GM18907 (cell line): Measurements from ENCODE around the gene IGF1.

Experiments used
- ATAC-seq: cut with Tn5 transposase; IDR thresholded peaks from one replicate; pipeline ENCODE4 v1.9.1; 2021; ENCODE audit warnings: mild to moderate bottlenecking, moderate library complexity; ENCODE audit not compliant: unreplicated experiment

The IGF1 gene

DNA sequence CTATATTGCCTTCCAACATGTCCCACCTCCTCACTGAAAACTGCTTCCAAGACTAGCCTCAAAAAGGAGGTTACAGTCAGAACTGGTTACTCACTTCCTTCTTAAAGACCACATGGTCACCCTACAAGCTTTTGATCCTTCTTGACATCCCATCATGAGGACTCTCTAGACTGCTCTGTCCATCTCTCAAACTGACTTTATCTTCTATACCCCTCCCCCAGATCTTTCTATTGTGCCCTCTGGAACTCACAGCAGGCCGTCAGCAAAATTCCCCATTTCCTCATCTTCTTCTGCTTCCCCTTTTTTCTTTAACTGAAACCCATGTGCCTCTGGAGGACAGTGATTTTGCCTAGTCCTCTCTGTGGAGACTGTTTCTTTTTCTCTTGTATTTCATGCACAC is 18.1 kb upstream of the IGF1 start:
- no peak for ATAC-seq

DNA sequence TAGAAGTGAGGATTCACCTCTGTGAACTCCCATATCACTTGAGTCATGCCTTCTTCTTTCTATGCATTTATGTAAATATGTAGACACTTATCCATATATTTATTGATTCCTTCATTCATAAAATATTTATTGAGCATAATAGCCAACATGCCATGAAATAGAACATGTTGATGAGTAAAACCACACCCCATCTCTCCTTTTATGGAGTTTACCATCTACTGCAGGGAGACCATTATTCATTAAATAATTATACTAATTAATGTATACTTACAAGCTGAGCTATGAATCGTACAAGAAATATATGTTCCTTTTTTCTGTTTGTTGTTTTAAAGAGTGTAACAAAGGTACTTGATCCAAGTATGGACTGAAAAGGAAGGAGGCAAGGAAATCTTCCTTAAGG is 17.4 kb upstream of the IGF1 start:
- ATAC-seq, result no peak

DNA sequence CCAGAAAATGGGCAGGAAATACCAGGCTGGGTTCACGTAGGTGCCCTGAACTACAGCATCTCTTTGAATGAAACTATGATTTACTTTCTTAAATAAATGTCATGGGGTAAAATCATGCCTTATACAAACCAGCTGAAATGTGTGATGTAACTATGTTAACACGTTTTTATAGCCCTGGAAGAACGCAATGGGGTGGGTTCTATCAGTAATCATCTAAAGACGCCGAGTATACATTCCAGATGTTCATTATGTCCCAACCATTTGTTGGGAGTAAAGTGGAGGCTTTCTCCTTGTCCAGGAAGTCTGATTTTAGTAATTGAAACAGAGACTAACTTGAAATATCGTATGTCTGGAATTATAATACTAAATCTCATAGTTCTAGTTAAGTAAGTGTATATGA is 16.2 kb upstream of the IGF1 start:
- ATAC-seq, result no peak

DNA sequence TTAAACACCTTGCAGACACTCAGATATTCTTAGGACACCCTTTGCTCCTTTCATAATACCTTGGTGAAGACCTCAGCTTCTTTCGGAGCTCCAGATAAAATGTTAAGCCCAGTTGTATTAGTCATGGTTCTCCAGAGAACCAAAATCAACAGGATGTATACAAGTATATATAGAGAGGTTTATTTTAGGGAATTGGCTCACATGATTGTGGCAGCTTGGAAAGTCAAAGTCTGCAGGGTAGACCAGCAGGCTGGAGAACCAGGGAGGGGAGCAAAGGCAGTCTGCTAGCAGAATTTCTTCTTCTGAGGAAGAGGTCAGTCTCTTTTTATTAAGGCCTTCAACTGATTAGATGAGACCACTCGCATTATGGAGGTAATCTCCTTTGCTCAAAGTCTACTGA is 6.9 kb upstream of the IGF1 start:
- ATAC-seq, result no peak

DNA sequence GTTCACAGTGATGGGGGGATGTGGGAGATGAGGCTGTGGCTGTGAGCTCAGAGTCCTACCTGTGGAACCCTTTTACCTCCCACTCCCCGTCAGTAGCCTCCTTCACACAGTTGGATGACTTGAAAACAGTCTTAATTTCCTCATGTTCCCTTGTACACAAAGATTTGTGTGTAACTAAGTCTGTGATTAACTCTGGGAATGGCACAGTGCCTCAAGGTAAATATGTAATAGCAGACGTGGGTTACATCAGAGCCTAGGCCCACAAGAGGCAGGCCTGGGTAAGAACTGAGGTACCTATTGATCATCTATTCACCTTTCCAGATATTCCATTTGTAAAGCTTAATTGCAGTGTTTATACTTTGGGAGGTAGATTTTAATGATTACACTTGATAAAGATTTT is 5.8 kb upstream of the IGF1 start:
- no peak for ATAC-seq

DNA sequence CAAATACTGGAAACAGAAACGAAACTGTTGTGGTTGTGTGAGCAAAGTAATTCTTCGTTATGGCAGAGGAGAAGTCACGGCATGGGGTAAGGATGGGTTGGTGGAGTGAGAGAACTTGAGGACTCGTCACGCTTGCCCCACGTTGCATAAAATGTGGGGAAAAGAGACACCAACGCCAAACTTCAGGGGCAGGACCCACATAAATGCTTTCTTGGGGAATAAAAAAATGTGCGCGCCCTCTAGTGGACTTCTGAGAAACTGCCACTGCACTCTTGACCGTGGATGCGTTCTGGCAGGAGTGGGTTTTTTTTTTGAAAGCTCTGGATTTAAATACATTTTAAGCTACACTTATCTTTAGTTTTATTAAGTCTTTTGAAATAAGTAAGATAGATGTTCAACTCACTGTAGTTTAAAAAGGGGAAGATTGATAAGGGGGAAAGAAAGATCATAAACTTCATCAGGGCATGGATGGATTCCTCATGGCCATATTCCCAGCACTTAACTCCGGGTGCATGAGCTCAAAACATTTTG is 4.1 kb upstream of the IGF1 start:
- peak; percentile 60 for ATAC-seq

DNA sequence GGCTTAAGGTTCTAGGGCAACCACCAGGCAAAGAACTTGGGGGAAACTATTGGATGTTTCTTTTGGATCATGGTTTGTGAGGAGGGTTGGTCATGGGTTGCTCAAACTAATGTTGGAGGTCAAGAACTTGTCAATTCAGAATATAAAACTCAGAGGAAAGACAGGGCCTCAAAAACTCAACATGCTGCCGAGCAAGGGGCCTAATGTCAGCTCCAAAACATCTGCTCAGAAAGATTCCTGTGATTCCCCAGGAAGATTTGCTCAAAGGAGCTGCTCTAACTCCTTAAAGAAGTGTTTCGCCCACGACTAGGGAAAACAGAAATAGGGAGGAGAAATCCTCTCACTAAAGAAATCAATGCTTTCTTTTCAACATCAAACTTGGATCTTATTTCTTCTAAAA is 3.7 kb upstream of the IGF1 start:
- ATAC-seq, result peak; percentile 30

DNA sequence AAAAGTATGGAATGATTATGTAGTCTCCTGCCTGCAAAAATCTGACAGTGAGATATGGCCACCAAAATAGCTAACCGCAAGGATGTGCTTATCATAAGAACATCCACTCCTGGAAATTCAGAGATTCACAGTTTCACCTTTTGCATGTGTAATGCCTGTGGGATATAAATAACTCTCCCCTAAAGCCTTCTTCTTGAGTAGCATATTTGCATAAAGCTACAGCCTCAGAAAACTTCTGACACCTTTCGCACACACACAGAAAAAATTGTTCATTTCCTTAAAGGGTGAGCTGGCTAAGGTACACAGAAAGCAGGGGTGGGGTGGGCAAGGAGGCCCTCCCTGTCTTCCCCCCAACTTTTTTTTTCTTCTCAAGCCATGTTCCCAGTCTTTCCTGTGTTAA is 3.1 kb upstream of the IGF1 start:
- ATAC-seq, result peak; percentile 60

DNA sequence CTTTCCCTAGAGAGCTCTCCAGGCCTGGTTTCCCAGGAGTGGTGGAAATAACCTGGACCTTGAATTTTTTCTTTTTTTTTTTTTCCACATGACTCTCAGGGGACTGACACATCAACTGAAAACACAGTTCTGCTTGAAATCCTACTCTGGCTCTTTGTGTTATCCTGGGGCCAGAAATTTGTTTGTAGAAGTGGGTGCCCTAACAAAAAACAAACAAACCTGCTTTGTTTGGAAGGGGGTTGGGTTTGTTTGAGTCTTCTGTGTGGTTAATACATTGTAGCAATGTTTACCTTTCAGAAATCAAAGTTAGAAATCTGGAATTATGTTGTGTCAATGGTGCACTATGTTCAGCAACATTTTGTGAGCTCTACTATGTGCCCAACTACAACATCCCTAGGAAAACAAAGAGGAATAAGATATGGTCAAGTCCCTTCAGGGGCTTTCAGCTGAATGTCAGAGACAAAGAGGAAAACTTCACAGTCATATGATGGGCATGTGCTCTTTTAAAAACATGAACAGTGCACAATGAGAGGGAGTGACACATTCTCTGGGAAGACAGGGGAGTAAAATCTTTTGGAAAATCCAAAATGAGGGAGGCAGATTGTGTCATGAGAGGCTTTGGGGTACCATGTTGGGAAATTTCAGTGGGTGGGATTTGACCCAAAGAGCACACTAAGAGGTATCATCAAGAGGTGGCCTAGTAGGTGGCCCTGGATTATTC is 1.5 kb upstream of the IGF1 start:
- no peak for ATAC-seq

DNA sequence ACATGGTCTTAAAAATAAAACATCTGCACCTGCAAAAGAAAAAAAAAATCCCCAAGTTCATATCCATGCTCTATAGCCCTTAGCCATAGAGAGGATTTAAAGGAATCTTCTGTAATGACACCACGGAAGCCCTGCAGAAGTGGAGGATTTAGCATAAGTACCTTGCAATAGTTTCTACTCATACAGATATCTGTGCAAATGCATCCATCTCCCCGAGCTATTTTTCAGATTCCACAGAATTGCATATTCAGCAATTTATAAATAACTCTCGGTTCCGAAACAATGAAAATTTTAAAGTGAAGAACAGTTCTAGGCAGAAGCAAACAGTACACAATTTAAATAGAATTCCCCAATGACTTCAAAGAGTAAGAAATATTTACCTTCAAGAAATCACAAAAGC is 424 bp downstream of the IGF1 start:
- ATAC-seq, result no peak

DNA sequence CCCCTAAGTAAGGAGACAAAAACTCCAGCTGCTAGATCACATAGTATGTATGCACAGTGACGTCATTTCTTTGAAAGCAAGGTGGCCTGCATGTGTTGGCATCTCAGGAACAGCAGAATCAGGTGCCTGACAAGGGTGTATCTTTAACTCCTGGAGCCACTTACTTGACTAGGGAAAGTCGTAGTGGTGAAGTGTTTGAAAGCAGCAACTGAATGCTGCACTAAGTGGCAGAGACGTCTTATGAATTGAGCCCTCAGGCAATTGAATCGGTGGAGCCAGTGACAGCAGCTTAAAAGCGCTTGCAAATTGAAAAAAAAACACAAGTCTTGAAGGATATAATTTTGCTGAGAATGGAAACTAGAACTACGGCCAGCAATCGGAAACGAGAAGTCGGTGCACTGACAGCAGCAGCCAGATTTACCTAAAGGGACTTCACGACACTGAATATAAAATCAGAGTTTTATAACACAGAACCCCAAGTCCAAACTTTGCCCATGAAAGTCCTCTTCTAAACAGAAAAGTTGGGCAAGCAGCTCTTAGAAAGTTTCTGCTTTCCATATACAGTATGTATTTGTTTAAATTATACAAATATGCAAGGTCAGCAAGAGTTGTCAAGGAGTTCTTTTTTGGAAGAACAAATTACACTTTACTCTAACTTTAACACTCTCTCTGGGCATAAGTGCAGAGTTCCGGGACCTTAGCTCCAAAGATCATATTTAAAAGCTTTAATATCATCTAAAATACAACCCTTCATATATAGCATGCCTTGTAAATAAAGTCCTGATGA is 1.1 kb downstream of the IGF1 start:
- ATAC-seq, result peak; percentile 41

DNA sequence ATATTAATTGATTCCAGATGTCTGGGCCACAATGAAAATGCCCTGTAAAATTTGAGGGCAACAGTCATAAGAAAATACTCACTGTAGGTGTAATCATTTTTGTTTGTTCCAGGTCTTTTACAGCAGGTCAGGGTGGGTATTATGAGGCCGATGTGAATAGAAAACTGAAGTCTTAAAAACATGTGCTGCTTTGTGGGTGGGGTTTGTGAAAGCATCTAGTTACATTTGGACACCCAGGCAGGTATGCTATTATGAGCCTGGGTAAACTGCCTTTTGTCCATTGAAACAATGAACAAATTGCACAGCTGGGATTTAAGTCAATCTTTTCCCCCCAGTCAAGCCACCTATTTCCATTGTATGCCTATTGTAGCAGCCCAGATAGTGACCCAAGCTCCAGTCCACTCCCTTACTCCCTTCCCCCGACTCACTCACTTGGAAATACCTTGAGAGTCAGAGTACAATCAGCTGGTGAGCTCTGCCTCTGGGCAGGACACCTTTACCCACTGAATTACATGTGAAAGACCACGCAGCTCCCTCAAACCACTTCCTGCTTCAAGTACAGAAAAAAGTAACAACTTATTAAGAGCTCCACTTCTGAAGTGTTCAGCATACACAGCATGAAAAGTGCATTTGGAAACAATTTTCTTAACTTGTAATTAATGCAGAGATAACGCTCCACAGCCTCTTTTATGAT is 1.8 kb downstream of the IGF1 start:
- peak; percentile 79 for ATAC-seq

DNA sequence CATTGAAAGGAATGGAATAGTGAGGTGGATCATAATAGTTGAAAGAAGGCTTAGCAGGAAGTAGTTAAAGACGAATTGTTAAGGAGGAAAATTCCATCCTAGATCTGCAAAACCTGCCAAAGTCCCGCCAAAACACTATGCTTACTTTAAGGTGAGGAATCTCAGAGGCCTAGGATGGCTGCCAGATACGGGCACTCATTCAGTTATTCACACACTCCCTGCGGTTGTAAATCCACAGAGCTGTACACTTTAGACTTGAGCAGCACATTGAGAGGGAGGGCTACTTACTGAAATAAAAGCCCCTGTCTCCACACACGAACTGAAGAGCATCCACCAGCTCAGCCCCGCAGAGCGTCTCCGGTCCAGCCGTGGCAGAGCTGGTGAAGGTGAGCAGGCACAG is 5.0 kb downstream of the IGF1 start:
- ATAC-seq, result no peak

DNA sequence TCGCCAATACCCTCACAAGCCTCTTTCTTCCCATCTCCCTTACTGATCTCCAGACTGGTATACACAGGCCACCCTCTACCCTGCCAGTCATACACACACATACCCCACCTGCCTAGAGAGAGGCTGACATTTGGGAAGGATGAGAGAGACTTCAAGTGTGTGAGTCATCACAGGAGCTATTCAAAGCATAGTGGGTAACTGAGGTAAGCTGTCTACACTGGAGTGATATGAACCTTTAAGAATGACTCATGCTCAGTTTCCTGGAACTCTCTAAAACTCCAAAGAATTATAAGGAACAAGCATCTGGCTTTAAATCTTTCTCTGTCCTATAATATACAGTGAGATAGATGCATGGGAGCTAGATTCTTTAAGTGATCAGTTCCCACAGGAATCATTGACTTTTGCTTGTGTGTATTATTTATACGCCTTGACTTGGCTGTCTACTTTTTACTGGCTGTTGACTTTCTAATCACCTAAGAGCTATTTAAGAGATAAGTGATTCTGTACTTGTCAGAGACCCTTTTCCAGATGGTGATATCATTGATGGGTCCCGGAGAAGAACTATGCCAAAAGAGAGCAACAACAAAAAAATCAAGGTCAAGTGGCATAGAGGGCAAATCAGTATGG is 5.8 kb downstream of the IGF1 start:
- no peak for ATAC-seq

DNA sequence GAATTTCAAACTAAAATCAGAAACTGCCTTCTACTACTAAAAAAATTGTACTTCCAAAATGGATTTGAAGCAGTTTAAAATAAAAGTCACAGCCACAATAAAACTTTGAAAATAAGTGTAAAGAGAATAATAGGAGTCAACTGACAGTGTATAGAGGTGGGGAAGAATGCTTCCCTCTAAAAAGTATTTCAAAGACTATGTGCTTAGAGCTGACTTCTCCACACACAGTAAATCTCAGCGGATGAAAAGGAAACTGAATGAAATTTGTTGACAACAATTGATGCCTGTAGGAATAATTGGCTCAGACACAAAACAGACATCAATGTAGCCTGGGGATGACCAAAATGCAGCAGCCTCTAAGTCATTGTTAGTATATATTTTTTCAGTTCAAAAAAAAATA is 7.9 kb downstream of the IGF1 start:
- no peak for ATAC-seq

DNA sequence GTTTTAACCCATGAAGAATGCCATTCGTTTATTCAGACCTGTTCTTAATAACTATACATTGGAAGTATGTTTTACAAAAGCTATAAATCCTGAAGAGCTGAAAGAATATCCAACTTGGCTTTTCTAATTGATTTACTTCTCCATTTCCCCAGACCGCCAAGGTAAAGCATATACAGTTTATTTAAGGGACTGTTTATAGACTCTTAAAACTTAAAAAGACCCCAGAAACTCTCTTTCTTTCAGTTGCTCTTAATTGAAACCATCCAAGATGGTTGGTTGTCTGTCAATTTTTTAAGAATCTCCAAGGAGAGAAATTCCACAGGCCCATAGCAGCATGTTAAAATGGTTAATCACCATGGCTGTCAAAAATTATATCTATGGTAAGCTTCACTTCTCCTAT is 8.8 kb downstream of the IGF1 start:
- ATAC-seq, result no peak

DNA sequence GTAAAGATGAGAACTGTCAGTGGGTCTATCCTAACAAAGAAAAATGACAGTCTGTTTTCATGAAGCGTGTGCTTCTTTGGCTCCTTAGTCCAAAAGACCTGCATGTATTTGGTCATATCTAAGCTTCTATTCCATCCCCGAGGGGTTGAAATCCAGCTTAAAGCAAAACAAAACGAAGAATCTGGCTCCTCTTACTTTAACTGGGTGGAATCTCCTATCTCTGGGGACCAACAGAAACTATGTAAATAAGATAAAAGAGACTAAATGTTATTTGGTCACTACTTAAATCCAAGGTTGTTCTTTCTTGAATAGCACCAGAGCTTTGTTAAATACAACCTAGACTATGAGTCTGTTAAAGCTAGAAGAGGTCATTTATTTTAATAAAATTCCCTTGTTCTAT is 9.4 kb downstream of the IGF1 start:
- no peak for ATAC-seq

DNA sequence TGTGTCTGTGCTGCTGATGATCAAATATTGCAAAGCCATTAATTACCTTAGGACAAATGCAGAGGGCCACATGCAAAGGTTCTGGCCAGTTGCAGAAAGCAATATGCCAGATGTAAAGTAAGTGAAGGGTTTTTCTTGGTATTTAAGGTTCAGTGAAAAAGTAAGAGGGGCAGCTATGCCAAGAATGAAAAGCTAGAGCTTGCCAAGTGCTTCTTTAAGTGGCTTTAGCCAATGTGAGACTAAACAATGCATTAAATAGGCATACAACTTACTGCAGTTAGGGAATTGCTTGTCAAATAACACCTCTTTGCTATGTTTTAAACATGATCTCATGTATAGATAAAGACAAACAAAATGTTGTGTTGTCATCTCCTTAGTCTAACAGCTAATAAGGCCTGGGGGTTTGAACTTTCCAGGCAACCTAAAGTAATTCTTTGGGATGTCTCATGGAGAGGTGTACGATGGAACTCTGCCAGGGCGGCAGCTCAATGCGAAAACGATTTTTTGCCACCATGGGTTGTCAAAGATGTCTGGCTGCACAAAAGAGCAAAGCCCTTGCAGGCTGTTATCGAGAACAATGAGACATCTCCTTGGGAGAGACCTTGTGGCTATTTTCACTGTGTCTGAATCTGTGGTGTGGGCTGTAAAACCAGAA is 12.0 kb downstream of the IGF1 start:
- no peak for ATAC-seq

DNA sequence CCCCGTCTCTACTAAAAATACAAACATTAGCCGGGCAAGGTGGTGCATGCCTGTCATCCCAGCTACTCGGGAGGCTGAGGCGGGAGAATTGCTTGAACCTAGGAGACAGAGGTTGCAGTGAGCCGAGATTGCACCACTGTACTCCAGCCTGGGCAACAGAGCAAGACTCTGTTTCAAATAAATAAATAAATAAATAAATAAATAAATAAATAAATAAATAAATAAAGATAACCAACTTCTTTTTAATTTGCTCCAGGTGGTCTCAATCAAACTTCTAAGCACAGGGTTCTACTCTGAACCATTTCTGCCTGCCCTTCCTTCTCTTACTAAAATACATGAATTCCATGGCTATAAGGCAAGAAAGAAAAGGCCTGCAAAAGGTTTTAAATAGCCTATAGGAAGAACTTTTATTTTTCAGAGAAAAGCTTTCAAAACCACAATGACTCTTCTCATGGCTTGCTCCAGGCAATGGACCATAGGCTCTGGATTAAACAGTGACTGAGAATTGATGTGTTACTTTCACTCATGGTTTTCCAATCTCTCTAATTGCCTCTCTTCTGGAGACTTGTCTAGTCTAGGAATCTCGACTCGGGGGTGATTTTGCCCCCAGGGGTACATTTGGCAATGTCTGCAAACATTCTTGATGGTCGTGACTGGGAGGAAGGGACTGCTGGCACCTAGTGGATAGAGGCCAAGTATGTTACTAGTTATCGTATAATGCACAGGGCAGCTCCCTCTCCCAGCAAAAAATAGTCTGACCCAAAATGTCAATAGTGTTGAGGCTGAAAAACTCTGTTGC is 14.4 kb downstream of the IGF1 start:
- ATAC-seq, result no peak

DNA sequence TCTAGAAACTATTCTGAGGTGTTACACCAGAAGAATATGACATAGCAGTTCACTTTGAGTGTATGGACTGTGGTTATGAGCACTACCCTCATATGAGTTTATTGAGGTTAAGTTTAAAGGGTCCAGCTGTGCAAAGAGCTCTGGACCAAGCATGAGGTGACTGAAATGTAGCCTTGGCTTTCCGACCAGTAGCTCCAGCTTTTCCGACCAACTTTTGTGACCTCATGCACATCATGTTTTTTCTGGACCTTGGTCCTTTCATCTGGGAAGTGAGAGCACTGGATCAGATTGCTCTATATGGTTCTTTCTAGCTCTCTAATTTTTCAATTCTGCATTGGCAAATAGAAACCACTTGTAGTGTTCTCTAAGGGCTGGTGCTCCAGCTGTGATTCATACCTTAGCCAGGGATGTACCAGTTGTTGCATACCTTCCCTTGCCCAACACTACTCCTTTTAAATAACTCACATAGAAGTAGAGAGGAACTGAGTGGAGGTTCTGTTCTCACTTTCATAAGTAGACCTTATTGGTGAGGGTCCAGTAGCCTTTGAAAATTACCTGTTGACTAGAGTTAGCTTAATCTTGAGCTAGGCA is 16.6 kb downstream of the IGF1 start:
- ATAC-seq, result no peak
